HG03558 (cell line): ENCODE measurements around the gene ARID3A.
A peak's percentile ranks its signal among the peaks of the same experiment; 100 is the strongest.
"Not testable (repeated sequence)": the region's sequence is repeated elsewhere in the genome, so short reads cannot be mapped to it uniquely, and the experiment has no call there.

Source experiments
- ATAC-seq: cut with Tn5 transposase; IDR thresholded peaks from one replicate; pipeline ENCODE4 v1.9.1; 2021; ENCODE audit warnings: moderate number of reproducible peaks; ENCODE audit not compliant: unreplicated experiment; ENCODE audit errors: extremely low read depth

Gene ARID3A

GRCh38 chr19:891421-892200 is 34.2 kb upstream of the ARID3A start:
- ATAC-seq = not testable (repeated sequence)

- ATAC-seq = no peak
These were observed 33.5 kb upstream of the ARID3A start for GRCh38 chr19:892243-892893.

GRCh38 chr19:892894-893689 is 32.7 kb upstream of the ARID3A start, which contains the start of the genes MED16 and RNU6-9:
MED16 (minus strand) TSS chr19:893187; CDS start chr19:891131, 2,056 bp downstream.
RNU6-9 (plus strand) TSS chr19:893484.
- peak; percentile 58 for ATAC-seq

GRCh38 chr19:896434-896833 is 29.4 kb upstream of the ARID3A start:
- no peak for ATAC-seq

GRCh38 chr19:896999-897398 is 28.8 kb upstream of the ARID3A start:
- no peak for ATAC-seq

- no peak for ATAC-seq
These were observed 28.3 kb upstream of the ARID3A start for GRCh38 chr19:897442-898039.

- ATAC-seq = no peak
These were observed 27.2 kb upstream of the ARID3A start for GRCh38 chr19:898663-899062.

GRCh38 chr19:899336-900042 is 26.3 kb upstream of the ARID3A start:
- ATAC-seq = no peak

- no peak for ATAC-seq
These were observed 25.9 kb upstream of the ARID3A start for GRCh38 chr19:900043-900301.

- ATAC-seq = no peak
These were observed 25.3 kb upstream of the ARID3A start for GRCh38 chr19:900302-901111.

- no peak for ATAC-seq
These were observed 24.4 kb upstream of the ARID3A start for GRCh38 chr19:901216-902092.

- ATAC-seq = no peak
These were observed 23.8 kb upstream of the ARID3A start for GRCh38 chr19:902093-902370.

GRCh38 chr19:902446-903226 is 23.2 kb upstream of the ARID3A start:
- no peak for ATAC-seq

- ATAC-seq = no peak
These were observed 22.5 kb upstream of the ARID3A start for GRCh38 chr19:903266-903797.

- ATAC-seq = no peak
These were observed 21.3 kb upstream of the ARID3A start for GRCh38 chr19:904545-904944.

GRCh38 chr19:906480-906879 is 19.4 kb upstream of the ARID3A start:
- ATAC-seq = no peak

GRCh38 chr19:907183-907853 is 18.5 kb upstream of the ARID3A start:
- ATAC-seq = no peak
